ENCODE results near the gene FRMD4B.
A peak's percentile ranks its signal among the peaks of the same experiment; 100 is the strongest.

Gene FRMD4B

GRCh38 chr3:69403454-69403853, 17.6 kb upstream of the FRMD4B start:
- no peak for DNase-seq

DNA sequence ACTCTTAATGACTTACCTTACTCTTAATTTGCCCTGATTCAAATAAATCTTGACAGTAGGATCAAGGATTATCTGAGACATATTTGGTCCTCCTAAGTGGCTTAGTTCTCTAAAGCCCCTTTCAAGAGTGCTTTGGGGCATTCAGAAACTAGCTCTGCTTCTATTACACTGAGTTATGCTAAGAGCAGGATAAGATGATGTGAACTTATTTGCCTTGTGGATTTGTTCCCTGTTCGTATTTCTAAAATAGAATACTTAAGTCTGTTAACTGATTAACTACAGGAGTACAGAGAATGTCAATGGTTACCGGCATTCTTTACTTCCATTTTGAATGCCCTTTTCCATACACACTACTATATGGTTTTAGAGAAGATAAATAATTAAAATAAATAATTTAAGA, 14.8 kb upstream of the FRMD4B start:
- DNase-seq: no peak

DNA sequence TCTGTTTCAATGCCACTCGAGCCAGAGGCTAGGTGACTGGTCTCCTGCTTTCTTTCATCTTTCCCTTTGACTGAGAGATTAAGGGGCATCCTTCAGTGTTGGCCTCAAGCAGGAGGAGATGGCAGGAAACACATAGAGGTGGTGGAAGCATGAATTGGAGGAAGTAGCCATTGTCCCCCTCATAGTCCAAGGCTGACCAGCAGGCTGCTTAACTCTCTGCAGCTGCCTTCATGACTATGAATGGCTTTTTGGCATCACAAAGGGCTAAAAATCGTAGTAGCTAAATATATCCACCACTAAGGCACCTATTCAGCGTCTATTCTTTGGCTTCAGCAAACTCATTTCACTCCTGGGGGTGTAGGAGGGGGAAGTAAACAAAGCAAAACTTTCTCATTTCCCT, 7.0 kb upstream of the FRMD4B start:
- DNase-seq: no peak

DNA sequence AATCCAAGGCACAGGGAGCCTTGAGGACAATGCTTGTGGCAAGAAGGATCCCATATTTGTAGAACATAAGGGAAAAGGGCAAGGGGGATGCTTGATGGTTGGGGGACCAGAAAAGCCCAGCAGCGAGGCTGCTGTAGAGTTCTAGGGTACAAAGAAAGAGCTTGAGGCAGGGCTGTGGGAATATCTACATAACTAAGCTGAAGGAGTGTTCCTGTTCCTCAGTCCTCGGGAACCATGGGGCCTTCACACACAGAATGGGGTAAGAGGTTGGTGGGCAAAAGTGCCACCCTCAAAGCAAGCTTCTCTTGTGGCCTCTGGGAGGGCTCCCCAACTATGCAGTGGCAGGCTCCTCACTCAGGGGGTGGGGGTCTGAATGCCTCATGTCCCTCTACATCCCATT, 6.5 kb upstream of the FRMD4B start:
- DNase-seq: no peak

DNA sequence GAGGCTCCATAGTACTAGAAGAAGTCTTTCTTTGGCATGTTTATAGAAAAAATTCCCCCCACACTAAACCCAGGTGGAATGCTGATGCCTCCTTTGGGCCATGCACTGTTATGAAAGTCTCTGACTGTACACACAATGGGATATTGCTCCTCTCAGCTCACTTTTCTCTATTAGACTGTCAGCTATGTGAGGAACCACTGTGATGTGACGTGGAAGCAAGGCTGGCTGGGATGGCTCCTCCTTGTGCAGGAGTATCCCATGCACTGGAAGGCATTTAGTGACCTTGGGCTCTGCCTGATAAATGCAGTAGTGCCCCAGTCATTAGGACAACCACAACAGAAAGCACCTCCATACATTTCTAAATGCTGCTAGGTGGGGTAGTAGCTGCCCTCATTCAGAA, 5.7 kb upstream of the FRMD4B start:
- no peak for DNase-seq

DNA sequence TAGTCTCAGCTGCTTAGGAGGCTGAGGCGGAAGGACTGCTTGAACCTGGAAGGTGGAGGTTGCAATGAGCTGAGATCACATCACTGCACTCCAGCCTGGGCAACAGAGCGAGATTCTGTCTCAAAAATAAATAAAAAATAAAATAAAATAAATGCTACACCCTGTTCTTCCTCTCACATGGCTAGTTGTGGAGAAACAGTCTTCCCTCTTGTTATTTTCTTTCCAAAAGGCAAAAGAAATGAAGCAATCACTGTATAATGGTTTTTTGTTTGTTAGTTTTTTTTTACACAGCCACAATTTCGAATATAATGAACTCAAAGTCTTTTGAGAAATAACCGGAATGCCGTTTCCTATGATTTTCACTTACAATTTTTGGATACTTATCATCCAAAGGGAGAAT, 4.9 kb upstream of the FRMD4B start:
- no peak for DNase-seq

DNA sequence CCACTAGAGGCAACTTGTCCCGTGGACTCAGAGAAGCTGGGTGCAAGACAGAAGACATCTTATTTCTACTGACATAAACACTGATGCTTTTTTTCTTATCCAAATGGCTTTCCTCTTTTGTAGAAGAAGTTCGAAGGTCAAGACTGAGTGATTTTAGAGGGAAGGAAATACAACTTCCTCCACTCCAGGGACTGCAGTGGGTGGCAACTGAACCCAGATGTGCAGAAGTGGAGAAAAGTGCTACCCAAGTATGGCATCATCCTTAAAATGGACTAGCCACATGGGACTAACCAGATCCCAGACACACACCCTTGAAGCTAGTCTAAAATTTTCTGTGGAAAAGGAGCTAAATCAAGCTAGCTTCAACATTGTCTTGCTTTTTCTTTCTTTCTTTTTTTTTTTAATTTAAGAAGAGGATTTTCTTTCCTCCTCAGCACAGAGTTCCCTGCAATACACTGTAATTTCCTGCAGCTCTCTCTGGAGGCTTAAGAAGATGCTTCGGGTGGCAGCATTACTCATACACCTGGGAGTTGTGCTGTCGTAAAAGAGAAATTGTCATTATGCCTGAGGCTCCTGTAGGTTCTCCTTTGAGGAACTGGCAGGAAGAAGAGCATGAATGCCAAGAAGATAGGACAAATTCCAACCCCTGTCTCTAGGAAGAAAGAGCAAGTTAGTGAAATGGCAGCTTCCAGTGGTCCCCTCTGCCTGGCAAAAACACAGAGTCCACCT, 3.8 kb upstream of the FRMD4B start:
- DNase-seq: peak; percentile 25

- no peak for DNase-seq
Observed at GRCh38 chr3:69388241-69388640, 2.4 kb upstream of the FRMD4B start.

DNA sequence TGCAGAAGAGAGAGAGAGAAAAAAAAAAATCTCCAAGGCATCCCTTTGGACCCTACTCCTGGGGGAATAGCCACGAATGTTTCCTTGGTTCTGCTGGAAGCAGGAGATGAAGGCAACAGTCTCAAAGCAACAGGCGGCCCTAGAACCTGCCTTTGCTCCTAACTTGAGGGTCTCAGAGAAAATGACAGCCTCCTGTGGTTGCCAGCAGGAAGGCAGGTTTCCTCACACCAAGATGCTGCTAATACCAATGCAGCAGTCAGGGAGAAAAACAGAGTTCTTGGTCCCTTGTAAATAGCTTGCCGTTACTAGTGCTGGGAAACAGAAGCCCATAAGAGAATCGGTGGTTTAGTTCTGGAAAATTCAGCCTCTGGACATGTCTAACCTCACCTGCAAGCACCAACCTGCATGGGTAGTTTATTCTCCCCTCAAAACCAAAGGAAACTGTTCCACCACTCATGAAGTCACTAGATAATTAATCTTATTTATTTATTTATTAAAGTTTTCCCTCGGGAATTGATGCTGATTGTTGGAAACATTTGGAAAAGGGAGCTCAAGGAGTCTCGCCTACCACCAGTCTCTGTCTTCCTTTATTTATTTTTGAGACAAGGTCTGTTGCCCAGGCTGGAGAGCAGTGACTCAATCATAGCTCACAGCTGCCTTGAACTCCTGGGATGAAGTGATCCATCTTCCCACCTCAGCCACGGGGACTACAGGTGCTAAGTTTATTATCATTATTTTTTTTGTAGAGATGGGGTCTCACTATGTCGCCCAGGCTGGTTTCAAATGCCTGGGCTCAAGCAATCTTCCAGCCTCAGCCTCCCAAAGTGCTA, 883 bp upstream of the FRMD4B start:
- peak; percentile 57 for DNase-seq

- DNase-seq: peak; percentile 15
Observed at GRCh38 chr3:69385123-69385722, 665 bp downstream of the FRMD4B start.

DNA sequence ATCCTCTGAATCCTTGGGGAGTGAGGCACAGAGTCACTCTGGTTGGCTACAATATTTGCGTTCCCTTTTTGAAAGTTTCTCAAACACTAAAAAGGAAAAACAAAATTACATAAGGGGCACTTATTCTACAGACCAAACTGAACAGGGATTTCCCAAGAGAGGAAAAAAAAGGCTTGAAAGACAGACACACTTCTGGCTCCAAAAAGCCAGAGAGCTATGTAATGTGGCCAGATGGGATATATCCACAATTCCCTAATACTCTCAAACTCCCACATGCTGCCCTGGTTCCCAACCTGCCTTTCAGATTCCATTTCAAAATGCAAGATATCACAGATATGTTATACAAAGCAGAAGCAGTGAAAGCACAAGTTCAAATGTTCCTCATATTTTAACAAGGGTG, 1.6 kb downstream of the FRMD4B start:
- no peak for DNase-seq

DNA sequence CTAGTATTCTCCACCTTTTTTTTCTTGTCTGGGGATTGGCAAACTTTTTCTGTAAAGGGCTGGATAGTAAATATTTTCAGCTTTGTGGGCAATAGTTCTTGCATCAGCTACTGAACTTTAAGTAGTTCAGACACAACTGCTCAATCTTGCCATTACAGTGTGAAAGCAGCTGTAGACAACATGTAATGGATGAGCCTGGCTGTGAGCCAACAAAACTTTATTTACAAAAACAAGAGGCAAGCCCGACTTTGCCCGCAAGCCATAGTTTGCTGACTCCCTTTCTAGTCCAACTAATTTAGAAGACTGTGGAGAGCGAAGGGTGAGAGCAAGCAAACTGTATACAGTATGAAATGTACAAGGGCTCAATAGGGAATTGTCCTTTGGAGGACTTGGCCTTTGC, 6.2 kb downstream of the FRMD4B start:
- DNase-seq: peak; percentile 16

DNA sequence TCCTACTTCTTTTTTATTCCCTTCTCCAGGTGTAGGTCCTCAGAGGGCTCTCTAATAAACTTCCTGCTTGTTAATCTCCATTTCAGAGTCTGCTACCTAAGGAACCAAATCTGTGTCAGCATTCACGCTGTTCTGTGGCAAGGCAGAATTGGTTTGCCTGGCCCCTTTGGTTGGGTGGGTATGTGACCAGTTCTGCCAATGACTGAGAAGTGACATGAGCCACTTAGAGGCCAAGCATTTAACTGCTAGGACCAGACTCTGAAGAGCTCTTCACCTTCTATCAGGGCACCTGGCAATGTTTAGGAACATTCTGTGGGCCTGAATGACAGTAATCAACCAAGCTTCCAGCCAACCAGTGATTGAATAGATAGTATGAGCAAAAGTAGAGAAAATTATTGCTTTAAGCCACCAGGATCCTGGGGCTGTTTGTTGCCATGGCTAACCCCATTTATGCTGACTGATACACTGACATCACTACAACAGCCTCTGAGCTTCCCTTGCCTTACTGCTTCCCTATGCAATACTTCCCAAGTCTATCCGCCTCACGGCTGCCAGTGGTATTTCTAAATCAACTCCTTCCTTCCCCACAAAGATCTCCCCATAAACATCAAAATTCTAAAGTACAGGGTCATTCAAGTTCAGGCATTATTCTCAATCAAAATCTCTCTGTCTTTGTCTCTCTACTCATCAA, 7.6 kb downstream of the FRMD4B start:
- DNase-seq: no peak

GRCh38 chr3:69377262-69377661, 8.6 kb downstream of the FRMD4B start:
- DNase-seq: no peak

DNA sequence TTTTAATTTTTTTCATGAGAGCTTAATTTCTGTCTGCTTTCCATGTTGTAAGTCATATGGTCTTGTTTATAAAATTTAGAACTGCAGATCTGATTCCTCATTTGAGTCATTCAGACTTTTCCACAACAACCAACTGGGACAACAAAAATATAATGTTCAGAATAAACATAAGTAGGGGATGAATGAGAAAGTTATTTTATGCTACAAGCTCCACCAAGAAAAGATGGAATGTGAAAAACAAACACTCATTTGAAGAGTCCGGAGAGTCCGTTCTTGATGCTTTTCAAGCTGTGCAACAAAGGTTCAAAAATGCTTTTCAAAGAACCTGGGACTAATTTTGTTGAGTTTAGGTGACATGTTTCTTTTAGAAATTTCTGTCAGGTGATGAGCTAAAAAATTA, 9.2 kb downstream of the FRMD4B start:
- no peak for DNase-seq

GRCh38 chr3:69371816-69372215, 14.1 kb downstream of the FRMD4B start:
- DNase-seq: peak; percentile 35

GRCh38 chr3:69370901-69371301, 15.0 kb downstream of the FRMD4B start:
- no peak for DNase-seq

GRCh38 chr3:69370156-69370883, 15.6 kb downstream of the FRMD4B start:
- DNase-seq: peak; percentile 90

- DNase-seq: peak; percentile 88
Observed at GRCh38 chr3:69368129-69368741, 17.7 kb downstream of the FRMD4B start.

GRCh38 chr3:69367586-69367985, 18.3 kb downstream of the FRMD4B start:
- DNase-seq: no peak

- no peak for DNase-seq
Observed at GRCh38 chr3:69364354-69364753, 21.5 kb downstream of the FRMD4B start.

- no peak for DNase-seq
Observed at GRCh38 chr3:69360690-69361089, 25.2 kb downstream of the FRMD4B start.

All from hematopoietic multipotent progenitor cell treated with erythropoietin and hydrocortisone succinate and interleukin-3 and kit ligand, for 4 days (in vitro differentiated cells).